HepG2 (cell line): ENCODE measurements around the gene PANK2. TPM values are rescaled to one million over a fixed set of nuclear protein-coding genes. Genes with fewer than 3 reads are reported as not detected.

Source experiments
- CREB1 ChIP-seq, 2 experiments: fragments of 450-650 bp in 1 of 2; IDR thresholded peaks; 2 replicates each; pipeline ENCODE4 v1.6.1; 2016 to 2017; ENCODE audit warnings: control low read depth in 1 of 2, mild to moderate bottlenecking in 1 of 2, missing compliant biosample characterization in 1 of 2, missing genetic modification characterization in 1 of 2
- KLF11 ChIP-seq: IDR thresholded peaks from 2 replicates; pipeline ENCODE4 v1.6.1; 2016; ENCODE audit warnings: missing compliant biosample characterization
- MTA3 ChIP-seq: sonication (generic); formaldehyde crosslinking; IDR thresholded peaks from 2 replicates; pipeline ENCODE4 v1.4.0; 2020; ENCODE audit warnings: missing genetic modification reagents
- PAX8 ChIP-seq: sonication (generic); formaldehyde crosslinking; IDR thresholded peaks from 2 replicates; pipeline ENCODE4 v1.8.0; 2022; ENCODE audit warnings: mild to moderate bottlenecking, missing genetic modification reagents, borderline replicate concordance
- PHF5A ChIP-seq: IDR thresholded peaks from one replicate; pipeline ENCODE4 v1.6.1; 2018; ENCODE audit warnings: low read depth, missing genetic modification reagents; ENCODE audit not compliant: unreplicated experiment
- POLR2G ChIP-seq: fragments of 200-400 bp; formaldehyde crosslinking; IDR thresholded peaks from 2 replicates; pipeline ENCODE4 v1.6.1; 2018; ENCODE audit warnings: mild to moderate bottlenecking, low read depth, low read length, moderate library complexity
- RBAK ChIP-seq: sonication (generic); formaldehyde crosslinking; IDR thresholded peaks from 2 replicates; pipeline ENCODE4 v1.5.1; 2020; ENCODE audit warnings: mild to moderate bottlenecking, missing genetic modification reagents
- REPIN1 ChIP-seq: sonication (generic); formaldehyde crosslinking; IDR thresholded peaks from 2 replicates; pipeline ENCODE4 v1.8.0; 2022; ENCODE audit warnings: missing genetic modification reagents, low read depth, mild to moderate bottlenecking, borderline replicate concordance
- TBL1XR1 ChIP-seq: fragments of 150-350 bp; IDR thresholded peaks from 2 replicates; pipeline ENCODE4 v1.6.1; 2014; ENCODE audit warnings: borderline replicate concordance, low read length; ENCODE audit not compliant: partially characterized antibody
- ZNF326 ChIP-seq: sonication (generic); formaldehyde crosslinking; IDR thresholded peaks from 2 replicates; pipeline ENCODE4 v1.4.0; 2020; ENCODE audit warnings: missing genetic modification reagents, borderline replicate concordance
- ZNF552 ChIP-seq: sonication (generic); formaldehyde crosslinking; IDR thresholded peaks from 2 replicates; pipeline ENCODE4 v1.9.0; 2022; ENCODE audit warnings: missing genetic modification reagents, mild to moderate bottlenecking, borderline replicate concordance
- ZNF768 ChIP-seq: sonication (generic); formaldehyde crosslinking; IDR thresholded peaks from 2 replicates; pipeline ENCODE4 v1.4.0; 2020; ENCODE audit warnings: missing genetic modification reagents
- ZNF784 ChIP-seq: sonication (generic); formaldehyde crosslinking; IDR thresholded peaks from 2 replicates; pipeline ENCODE4 v1.5.1; 2020; ENCODE audit warnings: missing genetic modification reagents, mild to moderate bottlenecking, borderline replicate concordance
- ZNF841 ChIP-seq: sonication (generic); formaldehyde crosslinking; IDR thresholded peaks from 2 replicates; pipeline ENCODE4 v1.8.1; 2023; ENCODE audit warnings: missing genetic modification reagents, borderline replicate concordance
- ZSCAN22 ChIP-seq: sonication (generic); formaldehyde crosslinking; IDR thresholded peaks from 2 replicates; pipeline ENCODE4 v1.4.0; 2020; ENCODE audit warnings: mild to moderate bottlenecking, missing genetic modification reagents
- ZSCAN5A ChIP-seq: sonication (generic); formaldehyde crosslinking; IDR thresholded peaks from 2 replicates; pipeline ENCODE4 v1.8.0; 2022; ENCODE audit warnings: mild to moderate bottlenecking, missing genetic modification reagents, borderline replicate concordance
- polyA plus RNA-seq, 8 experiments: library from polyadenylated mRNA; depleted of rRNA in 3 of 8; stranded (reverse) in 7 of 8; unstranded in 1 of 8; fragments of >200 nt; fragmentation: Illumina TruSeq in 4 of 8; extraction: Trizol in 4 of 8; gene quantifications; 2 replicates each; pipeline versions ENCODE4 v1.2.1 to v1.2.3, GENCODE V29; 2011 to 2016; ENCODE audit warnings: low read depth in 4 of 8, missing spikeins in 1 of 8, mixed read lengths in 1 of 8; ENCODE audit not compliant: insufficient read depth in 1 of 8
- total RNA-seq, 5 experiments: library from RNA; depleted of rRNA; stranded (reverse); fragments of >200 nt; fragmentation: Illumina TruSeq; extraction: Trizol; gene quantifications; 2 replicates each; pipeline ENCODE4 v1.2.3, GENCODE V29; 2016; ENCODE audit warnings: low read depth in 1 of 5
- TF ChIP-seq, protein P1 (sequence below): sonication (generic); formaldehyde crosslinking; IDR thresholded peaks from 2 replicates; pipeline ENCODE4 v1.9.0; 2021; ENCODE audit warnings: missing genetic modification reagents, borderline replicate concordance
- TF ChIP-seq, protein P2 (sequence below): IDR thresholded peaks from 2 replicates; pipeline ENCODE4 v1.6.1; 2016; ENCODE audit warnings: low read depth
- TF ChIP-seq, protein P3 (sequence below): sonication (generic); formaldehyde crosslinking; IDR thresholded peaks from 2 replicates; pipeline ENCODE4 v1.8.0; 2023; ENCODE audit warnings: mild to moderate bottlenecking, missing genetic modification reagents
- TF ChIP-seq, protein P4 (sequence below): sonication (generic); formaldehyde crosslinking; IDR thresholded peaks from 2 replicates; pipeline ENCODE4 v1.5.1; 2020; ENCODE audit warnings: missing genetic modification reagents, mild to moderate bottlenecking, borderline replicate concordance

PANK2 gene
- total and polyA plus RNA-seq, 2 of the 13 experiments (the other 11 are each of a cell fraction or from before 2014, with no cell fraction given): 39.2 to 123 TPM

DNA sequence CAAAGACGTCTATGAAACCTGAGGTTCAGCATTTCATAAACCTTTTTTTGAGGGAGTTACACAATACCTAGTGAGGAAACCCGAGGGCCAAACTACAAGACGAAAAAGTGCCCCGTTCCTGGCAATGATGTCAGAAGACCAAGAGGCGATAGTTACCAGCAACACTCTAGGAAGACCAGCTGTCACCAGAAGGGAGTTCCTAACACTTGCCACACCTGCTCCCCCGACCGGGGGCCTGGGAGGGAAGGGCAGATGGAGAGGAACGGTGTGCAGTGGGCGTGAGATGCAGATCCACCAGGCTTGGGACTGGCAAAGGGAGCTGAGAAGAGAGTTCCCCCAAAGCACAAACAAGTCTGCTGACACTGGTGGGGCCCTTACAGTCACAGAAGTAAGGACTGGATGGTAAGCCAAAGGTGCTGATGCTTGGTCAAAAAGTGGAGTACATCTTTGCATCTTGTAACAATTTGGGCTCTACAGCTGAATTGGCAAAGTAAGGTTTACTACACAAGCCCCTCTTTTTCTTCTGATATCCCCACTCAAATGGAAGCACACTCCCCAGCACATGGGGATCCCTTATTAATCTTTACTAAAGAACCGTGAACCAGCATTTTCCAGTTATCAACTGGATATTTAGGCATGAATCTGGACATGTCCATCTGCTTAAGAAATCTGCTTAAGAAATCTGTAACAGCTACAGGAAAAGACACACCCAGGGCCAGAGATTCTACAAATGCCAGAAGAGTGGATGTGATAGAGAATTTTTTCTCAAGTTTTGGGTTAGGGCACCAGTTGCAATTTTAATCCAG is 38.5 kb downstream of the PANK2 start (continued):
- TF ChIP-seq POLR2G (peak; percentile 59), ZNF784 (CRISPR knock-in tag) (no peak), ZNF326 (peak; percentile 58; the same call in 1 of the 2 replicates), PHF5A (CRISPR knock-in tag) (no peak), REPIN1 (CRISPR knock-in tag) (0 out of 2 replicates have a peak, but pooled peaks have one; percentile 14), KLF11 (CRISPR knock-in tag) (no peak), PAX8 (CRISPR knock-in tag) (no peak), ZSCAN22 (CRISPR knock-in tag) (no peak), MTA3 (CRISPR knock-in tag) (no peak), ZNF552 (CRISPR knock-in tag) (no peak), ZSCAN5A (CRISPR knock-in tag) (no peak), CREB1 (IDR thresholded peaks at IDR 0.05) (no peak), CREB1 (CRISPR knock-in tag; IDR thresholded peaks at IDR 0.05) (no peak), TBL1XR1 (no peak), RBAK (CRISPR knock-in tag) (no peak), ZNF841 (CRISPR knock-in tag) (no peak), ZNF768 (CRISPR knock-in tag) (no peak)
- TF ChIP-seq, protein P1, sequence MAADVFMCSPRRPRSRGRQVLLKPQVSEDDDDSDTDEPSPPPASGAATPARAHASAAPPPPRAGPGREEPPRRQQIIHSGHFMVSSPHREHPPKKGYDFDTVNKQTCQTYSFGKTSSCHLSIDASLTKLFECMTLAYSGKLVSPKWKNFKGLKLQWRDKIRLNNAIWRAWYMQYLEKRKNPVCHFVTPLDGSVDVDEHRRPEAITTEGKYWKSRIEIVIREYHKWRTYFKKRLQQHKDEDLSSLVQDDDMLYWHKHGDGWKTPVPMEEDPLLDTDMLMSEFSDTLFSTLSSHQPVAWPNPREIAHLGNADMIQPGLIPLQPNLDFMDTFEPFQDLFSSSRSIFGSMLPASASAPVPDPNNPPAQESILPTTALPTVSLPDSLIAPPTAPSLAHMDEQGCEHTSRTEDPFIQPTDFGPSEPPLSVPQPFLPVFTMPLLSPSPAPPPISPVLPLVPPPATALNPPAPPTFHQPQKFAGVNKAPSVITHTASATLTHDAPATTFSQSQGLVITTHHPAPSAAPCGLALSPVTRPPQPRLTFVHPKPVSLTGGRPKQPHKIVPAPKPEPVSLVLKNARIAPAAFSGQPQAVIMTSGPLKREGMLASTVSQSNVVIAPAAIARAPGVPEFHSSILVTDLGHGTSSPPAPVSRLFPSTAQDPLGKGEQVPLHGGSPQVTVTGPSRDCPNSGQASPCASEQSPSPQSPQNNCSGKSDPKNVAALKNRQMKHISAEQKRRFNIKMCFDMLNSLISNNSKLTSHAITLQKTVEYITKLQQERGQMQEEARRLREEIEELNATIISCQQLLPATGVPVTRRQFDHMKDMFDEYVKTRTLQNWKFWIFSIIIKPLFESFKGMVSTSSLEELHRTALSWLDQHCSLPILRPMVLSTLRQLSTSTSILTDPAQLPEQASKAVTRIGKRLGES (CRISPR knock-in tag): no peak
- TF ChIP-seq, protein P2, sequence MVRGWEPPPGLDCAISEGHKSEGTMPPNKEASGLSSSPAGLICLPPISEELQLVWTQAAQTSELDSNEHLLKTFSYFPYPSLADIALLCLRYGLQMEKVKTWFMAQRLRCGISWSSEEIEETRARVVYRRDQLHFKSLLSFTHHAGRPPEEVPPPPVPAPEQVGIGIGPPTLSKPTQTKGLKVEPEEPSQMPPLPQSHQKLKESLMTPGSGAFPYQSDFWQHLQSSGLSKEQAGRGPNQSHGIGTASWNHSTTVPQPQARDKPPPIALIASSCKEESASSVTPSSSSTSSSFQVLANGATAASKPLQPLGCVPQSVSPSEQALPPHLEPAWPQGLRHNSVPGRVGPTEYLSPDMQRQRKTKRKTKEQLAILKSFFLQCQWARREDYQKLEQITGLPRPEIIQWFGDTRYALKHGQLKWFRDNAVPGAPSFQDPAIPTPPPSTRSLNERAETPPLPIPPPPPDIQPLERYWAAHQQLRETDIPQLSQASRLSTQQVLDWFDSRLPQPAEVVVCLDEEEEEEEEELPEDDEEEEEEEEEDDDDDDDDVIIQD: no peak
- TF ChIP-seq, protein P3, sequence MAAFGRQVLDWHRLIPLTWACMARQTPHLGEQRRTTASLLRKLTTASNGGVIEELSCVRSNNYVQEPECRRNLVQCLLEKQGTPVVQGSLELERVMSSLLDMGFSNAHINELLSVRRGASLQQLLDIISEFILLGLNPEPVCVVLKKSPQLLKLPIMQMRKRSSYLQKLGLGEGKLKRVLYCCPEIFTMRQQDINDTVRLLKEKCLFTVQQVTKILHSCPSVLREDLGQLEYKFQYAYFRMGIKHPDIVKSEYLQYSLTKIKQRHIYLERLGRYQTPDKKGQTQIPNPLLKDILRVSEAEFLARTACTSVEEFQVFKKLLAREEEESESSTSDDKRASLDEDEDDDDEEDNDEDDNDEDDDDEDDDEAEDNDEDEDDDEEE: 0 out of 2 replicates have a peak, but pooled peaks have one; percentile 35
- TF ChIP-seq, protein P4, sequence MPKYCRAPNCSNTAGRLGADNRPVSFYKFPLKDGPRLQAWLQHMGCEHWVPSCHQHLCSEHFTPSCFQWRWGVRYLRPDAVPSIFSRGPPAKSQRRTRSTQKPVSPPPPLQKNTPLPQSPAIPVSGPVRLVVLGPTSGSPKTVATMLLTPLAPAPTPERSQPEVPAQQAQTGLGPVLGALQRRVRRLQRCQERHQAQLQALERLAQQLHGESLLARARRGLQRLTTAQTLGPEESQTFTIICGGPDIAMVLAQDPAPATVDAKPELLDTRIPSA (CRISPR knock-in tag): no peak
